DMS 273 (cell line): ENCODE measurements around the gene DHX34.
"Not testable (repeated sequence)": the region's sequence is repeated elsewhere in the genome, so short reads cannot be mapped to it uniquely, and the experiment has no call there.

Experiments
- DNase-seq: peaks from one replicate; lab custom pipeline; 2025; ENCODE audit not compliant: unreplicated experiment; lab: John Stamatoyannopoulos, UW

The DHX34 gene

DNA sequence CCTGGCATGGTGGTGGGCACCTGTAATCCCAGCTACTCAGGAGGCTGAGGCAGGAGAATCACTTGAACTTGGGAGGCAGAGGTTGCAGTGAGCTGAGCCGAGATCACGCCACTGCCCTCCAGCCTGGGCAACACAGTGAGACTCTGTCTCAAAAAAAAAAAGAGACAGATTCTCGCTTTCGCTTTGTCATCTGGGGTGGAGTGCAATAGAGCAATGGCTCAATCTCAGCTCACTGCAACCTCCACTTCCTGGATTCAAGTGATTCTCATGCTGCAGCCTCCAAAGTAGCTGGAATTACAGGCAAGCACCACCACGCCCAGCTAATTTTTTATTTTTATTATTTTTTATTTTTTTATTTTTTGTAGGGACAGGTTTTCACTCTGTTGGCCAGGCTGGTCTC lies 39.6 kb downstream of the DHX34 start:
- DNase-seq, result not testable (repeated sequence)

DNA sequence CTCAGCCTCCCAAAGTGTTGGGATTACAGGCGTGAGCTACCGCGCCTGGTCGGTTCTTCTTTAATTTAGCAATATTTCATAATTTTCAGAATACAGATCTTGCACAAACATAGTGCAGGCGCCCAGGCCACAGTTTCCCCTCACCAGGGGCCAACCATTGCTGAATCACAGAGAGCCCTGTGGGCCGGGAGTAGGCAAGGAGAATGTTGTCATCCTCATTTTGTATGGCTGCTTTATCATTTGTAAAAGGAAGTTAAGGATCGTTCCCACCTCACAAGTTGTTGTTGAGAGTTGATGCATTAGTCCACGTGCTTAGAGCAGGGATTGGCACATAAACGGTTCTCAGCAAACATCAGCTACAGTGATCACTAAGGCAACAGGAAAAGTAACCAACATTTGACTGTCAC lies 40.0 kb downstream of the DHX34 start:
- no peak for DNase-seq

DNA sequence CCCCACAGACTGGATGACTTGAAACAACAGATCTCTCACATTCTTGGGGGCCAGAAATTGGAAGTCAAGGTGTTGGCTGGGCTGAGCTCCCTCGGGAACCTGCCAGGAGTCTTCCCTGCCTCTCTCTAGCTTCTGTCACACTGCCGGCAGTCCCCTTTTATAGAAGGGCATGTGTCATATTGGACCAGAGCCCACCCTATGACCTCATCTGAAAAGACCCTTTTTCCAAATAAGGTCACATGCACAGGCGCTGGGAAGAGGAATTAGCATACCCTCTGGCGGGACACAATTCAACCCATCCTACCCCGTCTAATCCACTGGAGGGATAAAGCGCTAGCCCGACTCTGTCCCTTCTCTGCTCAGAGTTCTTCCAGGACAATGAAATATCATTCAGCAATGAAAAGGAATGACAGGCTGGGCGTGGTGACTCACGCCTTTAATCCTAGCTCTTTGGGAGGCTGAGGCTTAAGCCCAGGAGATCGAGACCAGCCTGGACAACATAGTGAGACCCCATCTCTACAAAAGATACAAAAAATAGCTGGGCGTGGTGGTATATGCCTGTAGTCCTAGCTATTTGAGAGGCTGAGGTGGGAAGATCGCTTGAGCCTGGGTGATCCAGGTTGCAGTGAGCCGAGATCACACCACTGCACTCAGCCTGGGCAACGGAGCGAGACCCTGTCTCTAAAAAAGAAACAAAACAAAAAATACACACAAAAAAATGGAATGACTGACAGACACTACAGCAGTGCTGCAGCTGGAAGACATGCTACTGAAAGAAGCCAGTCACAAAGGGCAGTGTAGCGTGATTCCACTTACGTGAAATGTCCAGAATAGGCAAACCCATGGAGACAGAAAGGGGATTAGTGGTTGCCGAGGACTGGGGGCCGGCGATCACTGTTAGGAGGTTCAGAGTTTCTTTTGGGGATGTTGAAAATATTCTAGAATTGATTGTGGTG lies 41.7 kb downstream of the DHX34 start:
- DNase-seq, result peak; percentile 54

DNA sequence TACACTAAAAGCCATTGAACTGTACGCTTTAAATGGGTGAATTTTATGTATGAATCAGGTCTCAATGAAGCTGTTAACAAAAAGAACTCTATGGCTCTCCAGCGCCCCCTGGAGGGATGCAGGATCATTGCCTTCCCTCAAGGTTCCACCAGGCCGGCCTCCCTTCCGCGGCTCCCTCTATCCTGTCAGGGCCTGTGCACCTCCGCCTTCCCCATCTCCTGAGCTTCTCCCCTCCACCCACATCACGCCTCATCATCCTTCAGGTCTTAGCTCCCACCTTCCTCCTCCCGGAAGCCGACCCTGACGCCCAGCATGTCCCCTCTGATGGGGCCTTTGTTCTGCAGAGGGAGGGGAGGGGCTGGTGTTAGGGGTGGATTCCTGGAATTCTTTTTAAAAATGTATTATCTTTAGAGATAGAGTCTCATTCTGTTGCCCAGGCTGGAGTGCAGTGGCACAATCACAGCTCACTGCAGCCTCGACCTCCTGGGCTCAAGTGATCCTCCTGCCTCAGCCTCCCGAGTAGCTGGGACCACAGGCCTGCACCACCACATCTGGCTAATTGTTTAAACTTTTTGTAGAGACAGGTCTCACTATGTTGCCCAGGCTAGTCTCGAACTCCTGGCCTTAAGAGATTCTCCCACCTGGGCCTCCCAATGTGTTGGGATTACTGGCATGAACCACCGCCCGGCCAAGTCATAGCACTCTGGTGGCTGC lies 42.6 kb downstream of the DHX34 start:
- peak; percentile 83 for DNase-seq

DNA sequence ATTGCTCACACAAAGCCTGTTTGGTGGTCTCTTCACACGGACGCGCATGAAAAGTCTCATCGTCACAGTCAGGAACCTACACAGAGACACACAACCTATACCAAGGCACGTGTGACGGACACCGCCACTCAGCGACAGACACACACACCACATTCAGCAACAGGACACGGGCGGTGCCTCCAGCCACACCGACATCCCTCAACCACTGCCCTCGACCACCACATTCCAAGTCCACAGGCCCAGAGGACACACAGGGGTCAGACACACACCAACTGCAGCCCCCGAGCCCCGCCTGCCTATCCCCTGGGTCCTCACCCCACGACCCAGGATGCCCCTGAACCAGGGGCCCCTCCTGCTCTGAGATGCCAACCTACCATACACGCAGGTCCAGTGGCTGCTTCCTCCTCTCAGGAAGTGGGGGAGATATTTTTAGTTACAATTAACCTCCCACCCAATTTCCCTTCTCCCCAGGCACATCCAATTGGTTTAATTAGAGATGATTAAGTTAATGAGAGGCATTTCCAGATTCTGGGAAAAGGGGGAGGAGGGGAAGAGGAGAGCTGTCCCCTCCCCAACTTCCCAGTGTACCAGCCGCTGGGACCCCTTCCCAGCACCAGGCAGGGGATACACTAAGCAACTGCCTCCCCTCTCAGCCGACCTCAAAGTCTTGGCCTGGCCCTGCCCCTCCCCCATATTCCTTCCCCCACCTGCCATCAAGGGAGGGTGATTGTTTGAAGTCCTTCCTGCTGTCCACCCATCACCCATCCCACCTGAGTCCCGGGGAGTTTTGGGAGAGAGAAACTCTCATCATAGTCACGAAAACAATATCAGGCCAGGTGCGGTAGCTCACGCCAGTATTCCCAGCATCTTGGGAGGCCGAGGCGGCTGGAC lies 49.8 kb downstream of the DHX34 start:
- no peak for DNase-seq

DNA sequence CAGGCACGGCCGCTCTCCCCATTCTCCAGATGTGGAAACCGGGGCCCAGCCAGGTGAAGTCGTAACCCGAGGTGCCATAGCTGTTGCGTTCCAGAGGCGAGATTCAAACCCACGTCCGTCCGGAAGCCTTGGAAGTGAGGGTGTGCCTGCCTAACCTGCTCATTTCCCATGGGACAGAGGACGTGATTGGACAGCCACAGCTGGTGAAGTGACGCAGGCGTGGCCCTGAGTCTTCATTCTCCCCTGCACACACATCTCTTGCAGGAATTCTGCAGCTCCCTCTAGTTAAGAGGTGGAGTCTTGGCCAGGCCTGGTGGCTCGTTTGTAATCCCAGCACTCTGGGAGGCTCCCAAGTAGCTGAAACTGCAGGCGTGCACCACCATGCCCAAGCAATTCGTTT lies 53.4 kb downstream of the DHX34 start:
- no peak for DNase-seq

DNA sequence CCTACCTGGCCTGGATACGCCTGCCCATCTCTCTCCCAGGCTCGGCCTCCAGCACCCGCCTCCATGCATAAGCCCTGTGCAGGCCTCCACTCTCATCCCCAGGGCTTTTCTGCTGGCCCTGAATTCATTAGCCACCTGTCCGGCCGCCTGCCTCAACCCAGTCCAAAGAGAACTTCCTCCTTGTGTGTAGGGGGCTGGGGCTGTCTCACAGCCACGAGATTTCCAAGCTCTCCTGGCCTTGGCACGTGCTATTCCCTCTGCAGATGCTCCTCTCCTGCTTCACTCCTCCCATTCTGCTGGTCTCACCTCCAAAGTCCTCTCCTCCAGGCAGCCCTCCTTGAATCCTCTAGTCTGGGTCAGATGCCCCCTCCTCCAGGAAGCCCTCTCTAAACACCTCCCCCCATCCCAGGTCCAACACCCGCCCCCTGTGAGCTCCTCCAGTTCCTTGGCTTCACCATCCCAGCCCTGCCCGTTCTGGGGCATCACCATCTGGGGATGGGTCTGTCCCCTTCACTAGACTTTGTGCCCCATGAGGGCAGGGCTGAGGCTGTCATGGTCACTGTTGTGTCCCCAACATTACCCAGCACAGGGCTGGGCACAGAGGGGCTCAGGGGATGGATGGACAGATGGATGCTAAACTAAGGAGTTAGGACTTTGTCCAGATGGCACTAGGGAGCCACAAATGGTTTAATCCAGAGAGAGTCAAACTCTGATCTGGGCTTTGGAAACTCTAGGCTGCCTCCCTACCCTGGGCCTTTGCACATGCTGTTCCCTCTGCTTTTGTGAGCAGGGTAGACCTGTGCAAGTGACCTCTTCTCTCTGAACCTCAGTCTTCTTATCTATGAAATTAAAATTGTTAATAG lies 55.5 kb downstream of the DHX34 start:
- peak; percentile 64 for DNase-seq

DNA sequence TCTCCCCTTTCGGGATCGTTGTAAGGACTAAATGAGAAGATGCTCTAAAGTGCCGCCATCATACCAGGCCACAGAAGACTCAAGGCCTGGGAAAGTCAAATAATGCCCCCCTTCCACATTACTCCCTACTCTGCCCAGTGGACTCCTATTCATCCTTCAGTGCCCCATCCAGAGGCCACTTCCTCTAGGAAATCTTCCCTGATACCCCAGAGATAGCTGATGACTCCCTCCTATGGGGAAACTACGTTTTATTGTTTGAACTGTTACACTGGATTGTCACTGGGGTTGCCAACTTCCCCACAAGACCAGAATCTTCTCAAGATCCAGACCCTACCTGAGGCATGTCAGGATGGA lies 56.1 kb downstream of the DHX34 start:
- DNase-seq, result no peak

DNA sequence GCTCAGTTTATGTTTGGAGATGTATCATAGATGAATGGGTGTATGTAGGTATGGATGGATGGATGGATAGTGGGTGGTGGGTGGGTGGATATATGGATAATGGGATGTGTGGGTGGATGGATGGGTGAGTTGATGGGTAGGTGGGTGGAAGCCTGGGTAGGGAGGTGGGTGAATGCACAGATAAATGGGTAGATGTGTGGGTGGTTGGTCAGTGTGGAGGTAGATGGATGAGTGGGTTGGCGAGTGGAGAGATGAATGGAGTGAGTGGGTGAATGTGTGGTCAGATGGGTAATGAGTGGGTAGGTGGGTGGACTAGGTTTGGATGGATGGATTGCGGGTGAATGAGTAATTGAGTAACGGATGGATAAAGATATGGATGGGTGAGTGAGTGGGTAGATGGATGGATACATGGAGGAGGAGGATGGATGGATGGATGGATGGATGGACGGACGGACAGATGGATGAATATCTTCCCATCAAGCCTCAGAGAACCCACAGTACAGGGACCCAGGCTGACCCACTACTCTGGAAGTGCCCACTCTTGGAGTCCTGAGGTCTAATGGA lies 56.8 kb downstream of the DHX34 start:
- no peak for DNase-seq

DNA sequence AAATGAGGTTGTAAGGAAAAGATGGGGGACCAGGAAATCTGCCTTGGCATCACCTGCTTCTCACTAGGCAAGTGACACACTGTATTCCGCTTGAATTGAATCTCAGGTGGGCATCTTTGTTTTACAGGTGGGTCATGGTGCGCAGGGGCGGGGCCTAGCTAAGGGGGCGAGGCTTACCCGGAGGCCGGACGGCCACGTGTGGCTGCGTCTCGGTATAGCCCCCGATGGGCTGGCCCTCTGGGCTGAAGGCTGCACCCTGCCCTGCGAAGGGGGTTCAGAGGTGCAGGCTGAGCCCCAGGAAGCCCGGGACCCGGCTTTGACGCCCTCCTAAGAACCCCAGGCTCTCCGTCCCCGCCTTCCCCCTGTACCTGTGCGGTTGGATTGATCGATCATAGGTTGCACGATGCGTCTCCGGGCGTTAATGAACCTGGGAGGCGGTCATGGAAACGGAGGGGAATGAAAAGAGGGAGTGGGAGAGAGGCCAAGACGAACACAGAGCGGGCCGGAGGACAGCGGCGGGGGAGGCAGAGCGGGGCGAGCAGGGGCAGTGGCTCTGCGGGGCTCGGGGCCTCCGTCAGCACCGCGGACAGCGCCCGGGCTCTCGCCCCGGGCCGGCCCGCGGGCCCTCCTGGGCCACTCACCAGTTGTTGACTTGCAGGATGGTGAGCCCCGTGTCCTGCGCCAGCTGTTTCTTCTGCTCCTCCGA lies 57.7 kb downstream of the DHX34 start:
- peak; percentile 69 for DNase-seq

DNA sequence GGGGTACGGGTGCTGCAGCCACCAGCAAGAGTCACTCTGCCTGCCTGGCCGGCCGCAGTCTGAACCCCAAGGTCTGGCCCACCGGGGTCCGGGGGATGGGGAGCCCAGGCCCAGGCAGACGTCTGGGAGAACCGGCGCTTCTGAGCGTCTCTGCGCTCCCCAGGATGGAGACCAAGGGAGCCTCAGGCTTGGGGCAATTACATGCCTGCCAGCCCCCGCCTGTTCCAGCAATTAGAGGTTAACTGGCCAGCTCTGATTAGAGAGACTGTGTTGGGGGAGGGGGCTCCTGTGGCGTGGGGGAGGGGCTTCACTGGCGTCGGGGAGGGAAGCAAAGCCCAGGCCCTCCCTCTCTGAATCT lies 58.3 kb downstream of the DHX34 start:
- peak; percentile 62 for DNase-seq

DNA sequence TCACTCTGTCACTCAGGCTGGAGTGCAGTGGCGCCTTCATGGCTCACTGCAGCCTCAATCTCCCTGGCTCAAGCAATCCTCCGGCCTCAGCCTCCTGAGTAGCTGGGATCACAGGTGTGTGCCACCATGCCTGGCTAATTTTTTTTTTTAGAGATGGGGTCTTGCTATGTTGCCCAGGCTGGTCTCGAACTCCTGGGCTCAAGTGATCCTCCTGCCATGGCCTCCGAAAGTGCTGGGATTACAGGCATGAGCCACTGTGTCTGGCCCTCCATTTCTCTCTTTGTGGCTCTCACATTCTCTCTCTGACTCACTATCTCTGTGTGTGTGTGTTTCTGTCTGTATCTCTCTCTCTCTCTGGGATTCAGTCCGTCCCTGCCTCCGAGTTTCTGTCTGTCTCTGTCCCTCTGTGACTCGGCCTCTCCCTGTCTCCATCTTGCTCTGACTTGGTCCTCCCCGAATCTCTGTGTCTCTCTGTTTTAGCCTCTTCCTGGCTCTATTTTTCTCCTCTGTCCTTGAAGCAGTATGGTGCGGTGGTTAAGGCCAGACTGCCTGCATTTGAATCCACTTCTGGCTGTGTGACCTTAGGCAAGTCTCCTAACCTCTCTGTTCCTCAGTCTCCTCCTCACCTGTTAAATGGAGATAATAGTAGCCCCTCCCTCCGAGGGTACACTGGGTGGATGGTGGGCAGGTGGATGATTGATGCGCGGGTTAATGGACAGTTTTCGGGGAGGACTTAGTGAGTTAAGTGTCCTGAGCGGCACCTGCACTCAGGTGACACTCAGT lies 59.2 kb downstream of the DHX34 start:
- no peak for DNase-seq

DNA sequence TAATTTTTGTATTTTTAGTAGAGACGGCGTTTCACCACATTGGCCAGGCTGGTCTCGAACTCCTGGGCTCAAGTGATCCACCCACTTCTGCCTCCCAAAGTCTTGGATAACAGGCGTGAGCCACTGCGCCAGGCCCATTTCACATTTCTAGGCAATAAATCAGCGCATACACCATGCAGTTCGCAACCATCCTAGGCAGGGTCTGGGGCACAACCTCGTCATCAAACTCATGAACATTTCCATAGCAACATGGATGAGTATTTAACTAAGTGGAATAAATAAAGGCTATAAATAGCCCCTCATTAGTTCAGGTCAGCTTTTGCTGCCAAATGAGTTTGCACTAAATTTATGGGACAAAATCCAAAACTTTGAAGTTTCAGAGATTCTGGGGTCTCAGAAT lies 62.0 kb downstream of the DHX34 start:
- DNase-seq, result no peak

DNA sequence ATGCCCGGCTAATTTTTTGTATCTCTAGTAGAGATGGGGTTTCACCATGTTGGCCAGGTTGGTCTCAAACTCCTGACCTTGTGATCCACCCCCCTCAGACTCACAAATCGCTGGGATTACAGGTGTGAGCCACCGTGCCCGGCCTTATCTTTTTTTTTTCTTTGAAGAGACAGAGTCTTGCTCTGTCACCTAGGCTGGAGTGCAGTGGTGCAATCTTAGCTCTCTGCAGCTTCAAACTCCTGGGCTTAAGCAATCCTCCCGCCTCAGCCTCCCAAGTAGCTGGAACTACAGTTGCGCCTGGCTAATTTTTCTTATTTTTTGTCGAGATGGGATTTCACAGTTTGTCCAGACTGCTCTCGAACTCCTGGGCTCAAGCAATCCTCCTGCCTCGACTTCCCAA lies 62.6 kb downstream of the DHX34 start:
- not testable (repeated sequence) for DNase-seq

DNA sequence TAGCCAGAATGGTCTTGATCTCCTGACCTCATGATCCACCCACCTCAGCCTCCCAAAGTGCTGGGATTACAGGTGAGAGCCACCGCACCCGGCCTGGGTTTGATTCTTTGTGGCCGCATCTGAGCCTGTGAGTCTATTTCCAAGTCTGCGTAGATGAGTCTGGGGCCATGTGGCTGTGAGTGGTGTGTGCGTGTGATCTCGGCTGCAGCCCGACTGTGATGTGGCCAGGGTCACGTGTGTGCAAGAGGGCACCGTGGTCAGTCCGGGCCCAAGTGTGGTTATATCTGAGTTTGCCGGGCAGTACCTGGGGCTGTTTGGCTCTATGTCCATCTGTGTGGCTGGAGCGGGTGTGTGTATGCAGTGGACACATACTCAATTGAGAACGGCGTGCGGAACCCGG lies 64.8 kb downstream of the DHX34 start:
- DNase-seq, result no peak

DNA sequence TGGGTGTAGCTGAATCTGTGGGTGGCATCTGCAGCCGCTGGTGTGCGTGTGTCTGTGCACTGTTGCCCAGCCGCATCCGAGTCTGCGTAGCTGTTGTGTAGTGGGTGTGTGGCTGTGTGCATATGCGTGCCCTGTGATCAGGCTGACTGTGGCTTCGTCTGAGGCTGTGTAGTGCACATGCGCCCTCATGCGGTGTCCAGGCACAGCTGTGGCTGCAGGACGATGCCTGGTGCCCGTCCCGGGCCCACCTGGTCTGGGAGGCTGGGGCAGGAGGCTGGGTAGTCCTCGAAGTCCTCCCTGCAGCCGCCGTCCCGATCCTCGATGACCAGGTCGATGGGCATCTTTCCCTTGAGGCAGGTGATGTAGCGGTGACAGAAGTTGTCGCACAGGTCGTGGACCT lies 65.4 kb downstream of the DHX34 start:
- DNase-seq, result peak; percentile 81

DNA sequence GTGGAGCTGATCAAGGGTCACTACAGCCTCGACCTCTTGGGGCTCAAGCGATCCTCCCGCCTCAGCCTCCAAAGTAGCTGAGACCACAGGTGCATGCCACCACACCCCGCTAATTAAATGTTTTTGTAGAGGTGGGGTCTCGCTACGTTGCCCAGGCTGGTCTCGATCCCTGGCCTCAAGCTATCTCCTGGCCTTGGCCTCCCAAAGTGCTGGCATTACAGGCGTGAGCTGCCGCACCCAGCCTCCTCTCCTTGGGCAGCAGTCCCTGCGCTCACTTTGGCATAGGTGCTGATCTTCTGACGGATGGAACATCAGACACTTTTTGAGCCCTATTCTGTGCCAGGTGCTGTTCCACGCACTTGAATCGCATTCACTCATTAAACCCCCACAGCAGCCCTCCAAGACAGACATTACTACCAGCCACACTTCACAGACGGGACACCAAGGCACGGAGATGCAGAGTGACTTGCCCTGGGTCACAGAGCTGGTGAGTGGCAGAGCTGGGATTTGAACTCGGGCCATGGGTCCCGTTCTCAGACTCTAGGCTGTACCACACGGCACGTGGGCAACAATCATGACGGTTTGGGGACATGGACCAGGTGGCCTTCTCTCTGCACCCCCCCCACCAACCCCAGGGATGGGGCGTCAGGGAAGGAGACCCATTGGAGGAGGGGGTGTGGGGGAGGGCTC lies 67.0 kb downstream of the DHX34 start:
- DNase-seq, result no peak

DNA sequence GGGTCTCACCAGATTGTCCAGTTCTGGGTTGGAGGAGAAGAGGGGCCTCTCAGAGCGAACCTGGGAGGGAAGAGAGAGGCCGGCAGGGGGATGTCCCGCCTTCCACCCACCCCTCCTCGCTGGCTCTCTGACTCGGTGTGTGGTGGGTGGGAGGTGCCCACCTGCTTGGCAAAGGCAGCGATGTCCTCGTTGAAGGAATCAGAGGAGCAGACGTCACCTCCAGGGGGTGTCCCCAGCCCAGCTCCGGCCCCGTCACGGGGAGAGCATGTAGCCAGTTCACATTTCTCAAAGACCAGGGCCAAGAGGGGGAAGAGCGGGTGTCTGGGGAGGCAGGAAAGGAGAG lies 67.5 kb downstream of the DHX34 start:
- DNase-seq, result no peak
